ENCODE data around the gene TMEM170A.

- TF ChIP-seq POLR2A (IDR thresholded peaks at IDR 0.05): no peak
- TF ChIP-seq CTCF (IDR thresholded peaks at IDR 0.05 in 4 of 5, conservative IDR thresholded peaks at IDR 0.05 in 1 of 5): no peak
Observed at GRCh38 chr16:75502916-75503605, 38.6 kb upstream of the TMEM170A start.

Data from gastrocnemius medialis (tissue), 4 donors.